B cell (primary cell): ENCODE data around the gene FUOM. TPM values are rescaled to one million over a fixed set of nuclear protein-coding genes. Genes with fewer than 3 reads are reported as not detected.

ENCODE experiments used
- ATAC-seq: fragments of 200-7000 bp; cut with Tn5 transposase; one replicate; pipeline ENCODE4 v1.10.0; 2021; ENCODE audit warnings: low read depth, mild to moderate bottlenecking, moderate number of reproducible peaks, moderate library complexity
- CTCF ChIA-PET: fragments of 350-600 bp; sonication (Branson Sonifier 250); formaldehyde crosslinking; loops from one replicate; lab custom pipeline; 2021; ENCODE audit warnings: antibody characterized with exemption, inconsistent platforms; lab: Charles Lee
- POLR2A ChIA-PET: fragments of 350-600 bp; sonication (Branson Sonifier 250); formaldehyde crosslinking; loops from one replicate; lab custom pipeline; 2021; ENCODE audit warnings: antibody characterized with exemption; lab: Charles Lee
- DNase-seq: peaks from one replicate; pipeline ENCODE4 v3.0.0; 2013
- H2AFZ ChIP-seq: 2 replicates; pipeline ENCODE4 v1.6.1; 2012; ENCODE audit warnings: mild to moderate bottlenecking, low read depth, low read length; ENCODE audit not compliant: insufficient read depth, poor library complexity, severe bottlenecking
- H3K27ac ChIP-seq, 2 donors: 1 replicate in 1 of 2; 2 replicates in 1 of 2; pipeline ENCODE4 v1.5.1; 2012 to 2013; ENCODE audit warnings: low read length in 2 of 2, mild to moderate bottlenecking in 2 of 2, moderate library complexity in 1 of 2
- H3K27me3 ChIP-seq, 4 experiments: fragments of 200-600 bp in 1 of 4; sonication (generic) in 1 of 4; replicated peaks in 1 of 4; 1 replicate in 2 of 4; 2 replicates in 2 of 4; pipeline versions ENCODE4 v1.6.1 to v1.7.0; 2013 to 2016; ENCODE audit warnings: low read length in 3 of 4, mild to moderate bottlenecking in 2 of 4, mixed read lengths in 1 of 4, moderate library complexity in 1 of 4; ENCODE audit not compliant: insufficient read depth in 4 of 4, control insufficient read depth in 3 of 4; ENCODE audit errors: control extremely low read depth in 1 of 4
- H3K36me3 ChIP-seq, 2 experiments: replicated peaks in 1 of 2; 1 replicate in 1 of 2; 2 replicates in 1 of 2; pipeline versions ENCODE4 v1.6.1 to v1.7.1; 2013; ENCODE audit warnings: low read length in 1 of 2; ENCODE audit not compliant: insufficient read depth in 2 of 2, control insufficient read depth in 1 of 2; ENCODE audit errors: control extremely low read depth in 1 of 2, extremely low read depth in 1 of 2
- H3K4me1 ChIP-seq, 2 donors: fragments of 200-600 bp in 1 of 2; sonication (generic) in 1 of 2; 1 replicate in 1 of 2; 2 replicates in 1 of 2; pipeline versions ENCODE4 v1.5.1 to v1.6.1; 2013 to 2017; ENCODE audit warnings: low read length in 2 of 2; ENCODE audit not compliant: control insufficient read depth in 2 of 2, insufficient read depth in 2 of 2
- H3K4me2 ChIP-seq: replicated peaks from 2 replicates; pipeline ENCODE3; 2012; ENCODE audit warnings: mild to moderate bottlenecking, low read depth, low read length; ENCODE audit not compliant: poor library complexity, severe bottlenecking
- H3K4me3 ChIP-seq, 5 experiments: fragments of 200-600 bp in 1 of 5; sonication (generic) in 1 of 5; 1 replicate in 3 of 5; 2 replicates in 2 of 5; pipeline versions ENCODE4 v1.5.1 to v1.7.0; 2011 to 2016; ENCODE audit warnings: low read length in 4 of 5, mild to moderate bottlenecking in 4 of 5, low read depth in 2 of 5, control low read depth in 1 of 5, moderate library complexity in 1 of 5; ENCODE audit not compliant: insufficient read depth in 1 of 5; ENCODE audit errors: control extremely low read depth in 1 of 5, extremely low read depth in 1 of 5
- H3K79me2 ChIP-seq: fragments of 200-600 bp; sonication (generic); one replicate; pipeline ENCODE4 v1.6.0; 2016; ENCODE audit warnings: low read length; ENCODE audit not compliant: control insufficient read depth, insufficient read depth
- H3K9ac ChIP-seq: fragments of 200-600 bp; sonication (generic); 2 replicates; pipeline ENCODE4 v1.6.1; 2017; ENCODE audit warnings: mild to moderate bottlenecking, low read length, moderate library complexity
- H3K9me3 ChIP-seq, 3 donors: one replicate each; pipeline versions ENCODE4 v1.6.1 to v1.7.1; 2013; ENCODE audit warnings: low read length in 2 of 3; ENCODE audit not compliant: control insufficient read depth in 2 of 3, insufficient read depth in 1 of 3; ENCODE audit errors: control extremely low read depth in 1 of 3
- H4K20me1 ChIP-seq: 2 replicates; pipeline ENCODE4 v1.6.0; 2012; ENCODE audit warnings: mild to moderate bottlenecking, low read length; ENCODE audit not compliant: insufficient read depth, control insufficient read depth, poor library complexity, severe bottlenecking
- H3K27ac Mint-ChIP-seq: one replicate; pipeline ENCODE4 v1.8.0; 2021; ENCODE audit warnings: mixed read lengths
- H3K27me3 Mint-ChIP-seq: one replicate; pipeline ENCODE4 v1.8.0; 2021; ENCODE audit warnings: mixed read lengths
- H3K4me1 Mint-ChIP-seq: one replicate; pipeline ENCODE4 v1.8.0; 2021; ENCODE audit warnings: mixed read lengths
- H3K4me3 Mint-ChIP-seq: one replicate; pipeline ENCODE4 v1.8.0; 2021; ENCODE audit warnings: mixed read lengths
- H3K9me3 Mint-ChIP-seq: one replicate; pipeline ENCODE4 v1.8.0; 2022; ENCODE audit warnings: mixed read lengths; ENCODE audit not compliant: insufficient read depth
- EZH2 ChIP-seq: IDR thresholded peaks from 2 replicates; pipeline ENCODE4 v1.6.1; 2012; ENCODE audit warnings: borderline replicate concordance, low read depth, mild to moderate bottlenecking, moderate library complexity, low read length; ENCODE audit not compliant: insufficient read depth, poor library complexity, severe bottlenecking
- WGBS: methylation state at CpG from one replicate; pipeline ENCODE4 v1.1.5; 2013; ENCODE audit warnings: missing lambda C conversion rate; ENCODE audit not compliant: insufficient coverage; 5-methylcytosine and 5-hydroxymethylcytosine counted together
- intact Hi-C: fragments of 100-400 bp; cut with micrococcal nuclease; formaldehyde crosslinking; loops from one replicate; pipeline ENCODE4 v1.10.0; 2022
- polyA plus RNA-seq: library from polyadenylated mRNA; depleted of rRNA; stranded (reverse); fragments of >200 nt; gene quantifications from 2 replicates; pipeline ENCODE4 v1.2.3, GENCODE V29; 2012
- total RNA-seq, 2 donors: library from RNA; stranded (reverse); fragments of 120-200 nt in 1 of 2; gene quantifications; 1 replicate in 1 of 2; 2 replicates in 1 of 2; pipeline versions ENCODE4 v1.2.3 to v1.2.4, GENCODE V29; 2013 to 2022
- TF ChIP-seq, protein P1 (sequence below): fragments of 200-600 bp; IDR thresholded peaks from one replicate; pipeline ENCODE4 v1.8.0; 2022; ENCODE audit warnings: antibody characterized with exemption, mild to moderate bottlenecking

Gene FUOM
- total and polyA plus RNA-seq, 2 donors (not counting 1 experiment from before 2014, with no cell fraction given) = 23.8 to 30.7 TPM

DNA sequence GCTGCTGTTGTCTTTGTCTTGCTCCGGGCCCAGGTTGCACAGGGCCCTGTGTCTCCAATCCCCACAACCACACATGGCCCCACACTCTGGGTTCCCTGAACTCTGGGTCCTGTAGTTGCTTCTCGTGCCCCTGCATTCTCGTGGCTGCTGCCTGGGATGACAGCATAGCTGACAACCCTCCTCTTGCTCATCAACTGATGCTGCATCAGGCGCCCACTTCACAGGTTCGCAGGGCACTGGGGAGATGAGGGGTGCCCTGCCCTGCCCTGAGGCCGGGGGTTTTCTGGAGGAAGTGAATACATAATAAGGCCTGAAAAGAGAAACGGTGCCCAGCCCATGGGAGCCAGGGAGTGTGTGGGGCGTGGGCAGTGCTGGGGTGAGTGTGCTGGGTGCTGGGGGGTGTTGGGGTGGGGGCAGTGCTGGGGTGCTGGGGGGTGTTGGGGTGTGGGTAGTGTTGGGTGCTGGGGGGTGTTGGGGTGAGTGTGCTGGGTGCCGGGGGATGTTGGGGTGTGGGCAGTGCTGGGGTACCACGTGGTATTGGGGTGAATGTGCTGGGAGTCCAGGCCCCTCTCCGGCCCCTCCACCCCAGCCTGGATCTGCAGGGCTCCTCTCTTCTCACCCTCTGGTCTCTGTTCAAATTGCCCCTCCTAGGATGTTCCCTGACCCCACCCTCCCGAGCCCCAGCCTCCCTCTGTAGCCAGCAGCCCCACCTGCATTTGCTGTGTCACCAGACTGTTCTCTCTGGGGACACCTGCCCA is 34.1 kb upstream of the FUOM start:
- H3K4me3 Mint-ChIP-seq = peak overlapping the region; percentile 77
- intact Hi-C loops = loop anchor here (5.0 kb wide), 1 partner anchor 115 kb away; the partner anchor contains the start of gene ADAM8
- WGBS = 47% methylated on average over 6 of the region's 12 CpGs
- ChIA-PET CTCF (interaction anchor here (0.9 to 3.9 kb wide), 4 partner anchors 14 to 62 kb away, joined by 3 to 13 read pairs (median 9); no protein-coding TSS in a partner anchor), POLR2A (interaction anchor here (0.7 to 2.6 kb wide), 3 partner anchors 11 to 815 kb away, joined by 5 to 12 read pairs (median 11); partner anchors contain the start of gene FUOM)
- no peak for TF ChIP-seq EZH2
- TF ChIP-seq, protein P1, sequence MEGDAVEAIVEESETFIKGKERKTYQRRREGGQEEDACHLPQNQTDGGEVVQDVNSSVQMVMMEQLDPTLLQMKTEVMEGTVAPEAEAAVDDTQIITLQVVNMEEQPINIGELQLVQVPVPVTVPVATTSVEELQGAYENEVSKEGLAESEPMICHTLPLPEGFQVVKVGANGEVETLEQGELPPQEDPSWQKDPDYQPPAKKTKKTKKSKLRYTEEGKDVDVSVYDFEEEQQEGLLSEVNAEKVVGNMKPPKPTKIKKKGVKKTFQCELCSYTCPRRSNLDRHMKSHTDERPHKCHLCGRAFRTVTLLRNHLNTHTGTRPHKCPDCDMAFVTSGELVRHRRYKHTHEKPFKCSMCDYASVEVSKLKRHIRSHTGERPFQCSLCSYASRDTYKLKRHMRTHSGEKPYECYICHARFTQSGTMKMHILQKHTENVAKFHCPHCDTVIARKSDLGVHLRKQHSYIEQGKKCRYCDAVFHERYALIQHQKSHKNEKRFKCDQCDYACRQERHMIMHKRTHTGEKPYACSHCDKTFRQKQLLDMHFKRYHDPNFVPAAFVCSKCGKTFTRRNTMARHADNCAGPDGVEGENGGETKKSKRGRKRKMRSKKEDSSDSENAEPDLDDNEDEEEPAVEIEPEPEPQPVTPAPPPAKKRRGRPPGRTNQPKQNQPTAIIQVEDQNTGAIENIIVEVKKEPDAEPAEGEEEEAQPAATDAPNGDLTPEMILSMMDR = no peak
- peaks cover 23% of the 10 kb centered on the region for H3K79me2 ChIP-seq
- peak overlapping the region; percentile 6 for H2AFZ ChIP-seq
- peak overlapping the region in 3 of 5 experiments; percentile 1 to 38 (median 15) for H3K4me3 ChIP-seq
- H3K4me2 ChIP-seq = peak overlapping the region; percentile 83
- H4K20me1 ChIP-seq = no peaks in the 10 kb centered on the region
- no peaks in the 10 kb centered on the region for H3K27me3 Mint-ChIP-seq
- H3K36me3 ChIP-seq = peaks cover 0 to 18% of the 10 kb centered on the region in 2 experiments
- peaks cover 58 to 72% of the 10 kb centered on the region in 2 donors for H3K4me1 ChIP-seq
- H3K9me3 Mint-ChIP-seq = no peaks in the 10 kb centered on the region
- peak overlapping the region; percentile 92 for H3K27ac Mint-ChIP-seq
- peaks cover 65% of the 10 kb centered on the region for H3K4me1 Mint-ChIP-seq
- no peaks in the 10 kb centered on the region for H3K9me3 ChIP-seq
- DNase-seq (peak; percentile 71), ATAC-seq (no peak)
- peak overlapping the region; percentile 77 to 81 for H3K27ac ChIP-seq
- H3K27me3 ChIP-seq = no peaks in the 10 kb centered on the region
- H3K9ac ChIP-seq = peak overlapping the region; percentile 23
